Cardiac muscle cell (in vitro differentiated cells and primary cell): Measurements from ENCODE around the gene EDN1. TPM values are rescaled to one million over a fixed set of nuclear protein-coding genes. Genes with fewer than 3 reads are reported as not detected.

Experiments used
- DNase-seq, 2 donors: peaks; one replicate each; pipeline versions ENCODE4 v3.0.0 to v3.0.0-alpha.2; 2010 to 2017; ENCODE audit warnings: low read depth in 1 of 2, low spot score in 1 of 2
- H3K27ac ChIP-seq: fragments of 200-600 bp; sonication (generic); 2 replicates; pipeline ENCODE4 v1.5.1; 2016
- H3K27me3 ChIP-seq: fragments of 200-600 bp; sonication (generic); 2 replicates; pipeline ENCODE4 v1.6.0; 2016; ENCODE audit warnings: control low read depth
- H3K36me3 ChIP-seq: fragments of 200-600 bp; sonication (generic); 2 replicates; pipeline ENCODE4 v1.5.1; 2016; ENCODE audit warnings: control low read depth
- H3K4me1 ChIP-seq: fragments of 200-600 bp; sonication (generic); 2 replicates; pipeline ENCODE4 v1.8.1; 2017; ENCODE audit warnings: low read depth, mild to moderate bottlenecking, mixed run types
- H3K4me3 ChIP-seq: fragments of 200-600 bp; sonication (generic); 2 replicates; pipeline ENCODE4 v1.5.1; 2016; ENCODE audit warnings: mild to moderate bottlenecking
- H3K9me3 ChIP-seq: fragments of 200-600 bp; sonication (generic); 2 replicates; pipeline ENCODE4 v1.5.1; 2017; ENCODE audit warnings: low read depth, mild to moderate bottlenecking, control low read depth
- polyA plus RNA-seq: library from polyadenylated mRNA; unstranded; fragments of >200 nt; fragmentation: Nextera tagmentation; extraction: Ambion mirVana; gene quantifications from 2 replicates; pipeline ENCODE4 v1.2.1, GENCODE V29; 2016
- total RNA-seq: library from RNA; depleted of rRNA; stranded (reverse); fragments of >200 nt; gene quantifications from 2 replicates; pipeline ENCODE4 v1.2.3, GENCODE V29; 2016
- TF ChIP-seq, protein P1 (sequence below): IDR thresholded peaks from 2 replicates; pipeline ENCODE4 v1.5.1; 2012; ENCODE audit warnings: low read depth, mild to moderate bottlenecking, low read length

EDN1 gene
- total RNA-seq: 0.32 and 0.86 TPM in 2 replicates
- 1.2 and 2.0 TPM in 2 replicates for polyA plus RNA-seq

- no peaks in the 10 kb centered on the region for H3K36me3 ChIP-seq
- H3K4me3 ChIP-seq: peak within 1 kb of the TSS; percentile 34
- H3K9me3 ChIP-seq: no peaks in the 10 kb centered on the region
- H3K4me1 ChIP-seq: no peaks in the 10 kb centered on the region
- H3K27me3 ChIP-seq: peaks cover 16% of the 10 kb centered on the region
- DNase-seq: peak; percentile 86 to 93
- H3K27ac ChIP-seq: no peak within 1 kb of the TSS
- TF ChIP-seq, protein P1, sequence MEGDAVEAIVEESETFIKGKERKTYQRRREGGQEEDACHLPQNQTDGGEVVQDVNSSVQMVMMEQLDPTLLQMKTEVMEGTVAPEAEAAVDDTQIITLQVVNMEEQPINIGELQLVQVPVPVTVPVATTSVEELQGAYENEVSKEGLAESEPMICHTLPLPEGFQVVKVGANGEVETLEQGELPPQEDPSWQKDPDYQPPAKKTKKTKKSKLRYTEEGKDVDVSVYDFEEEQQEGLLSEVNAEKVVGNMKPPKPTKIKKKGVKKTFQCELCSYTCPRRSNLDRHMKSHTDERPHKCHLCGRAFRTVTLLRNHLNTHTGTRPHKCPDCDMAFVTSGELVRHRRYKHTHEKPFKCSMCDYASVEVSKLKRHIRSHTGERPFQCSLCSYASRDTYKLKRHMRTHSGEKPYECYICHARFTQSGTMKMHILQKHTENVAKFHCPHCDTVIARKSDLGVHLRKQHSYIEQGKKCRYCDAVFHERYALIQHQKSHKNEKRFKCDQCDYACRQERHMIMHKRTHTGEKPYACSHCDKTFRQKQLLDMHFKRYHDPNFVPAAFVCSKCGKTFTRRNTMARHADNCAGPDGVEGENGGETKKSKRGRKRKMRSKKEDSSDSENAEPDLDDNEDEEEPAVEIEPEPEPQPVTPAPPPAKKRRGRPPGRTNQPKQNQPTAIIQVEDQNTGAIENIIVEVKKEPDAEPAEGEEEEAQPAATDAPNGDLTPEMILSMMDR: peak; percentile 61
Observed at GRCh38 chr6:12289933-12290820, at the start of gene EDN1. Gene EDN1 (plus strand): TSS chr6:12290361. CDS start chr6:12290630, 269 bp downstream.

DNA sequence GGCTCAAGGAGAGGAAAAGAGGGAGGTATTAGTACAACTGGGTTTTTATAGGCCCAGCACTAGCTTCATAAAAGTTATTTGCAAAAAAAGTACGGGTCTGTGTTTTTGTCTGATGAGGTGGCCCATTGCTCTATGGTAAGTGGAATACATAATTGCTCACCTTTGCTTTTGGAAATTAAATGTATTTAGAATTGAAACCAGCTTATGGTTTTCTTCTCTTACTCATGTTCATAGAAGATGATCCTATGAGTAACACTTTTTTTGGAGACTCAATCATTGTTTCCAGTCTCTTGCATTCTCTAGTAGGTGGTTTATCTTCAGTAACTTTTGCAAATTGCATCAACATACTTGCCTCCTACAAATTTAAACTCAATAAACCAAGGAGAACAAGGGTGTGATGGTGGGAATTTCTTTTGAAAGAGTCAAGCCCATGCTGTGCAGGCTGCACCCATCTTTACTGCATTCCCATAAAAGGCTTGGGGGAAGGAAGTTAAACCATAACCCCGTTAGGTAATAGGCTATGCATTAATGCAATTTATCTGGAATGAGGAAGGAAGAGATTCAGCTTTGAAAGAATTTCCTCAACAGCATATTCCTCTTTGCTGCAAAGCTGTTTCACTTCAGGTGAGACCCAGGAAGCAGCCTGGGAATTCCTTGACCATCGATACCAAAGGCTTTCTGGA lies 48.5 kb upstream of the EDN1 start:
- no peak overlapping the region for H3K4me3 ChIP-seq
- no peak overlapping the region for H3K27ac ChIP-seq
- H3K36me3 ChIP-seq: no peaks in the 10 kb centered on the region
- no peaks in the 10 kb centered on the region for H3K4me1 ChIP-seq
- DNase-seq: no peak
- TF ChIP-seq, protein P1: no peak
- no peaks in the 10 kb centered on the region for H3K27me3 ChIP-seq
- no peaks in the 10 kb centered on the region for H3K9me3 ChIP-seq

DNA sequence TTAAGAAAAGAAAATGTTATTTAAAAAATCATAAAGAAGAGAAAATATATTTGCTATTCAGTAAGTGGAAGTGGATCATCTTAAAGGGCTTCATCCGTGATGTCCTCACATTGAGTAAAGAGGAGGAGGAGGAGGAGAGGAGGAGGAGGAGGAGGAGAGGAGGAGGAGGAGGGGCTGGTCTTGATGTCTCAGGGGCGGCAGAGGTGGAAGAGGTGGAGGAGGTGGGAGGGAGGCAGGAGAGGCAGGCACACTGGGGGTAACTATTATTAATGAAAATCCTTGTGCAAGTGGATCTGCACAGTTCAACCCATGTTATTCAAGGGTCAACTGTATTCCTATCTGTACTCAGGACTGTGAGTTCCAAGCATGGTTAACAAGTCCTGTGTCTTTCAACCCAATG lies 47.0 kb upstream of the EDN1 start:
- no peak for DNase-seq
- TF ChIP-seq, protein P1: no peak
- Histone ChIP-seq H3K27ac (no peak overlapping the region), H3K27me3 (no peaks in the 10 kb centered on the region), H3K9me3 (no peaks in the 10 kb centered on the region), H3K4me1 (no peaks in the 10 kb centered on the region), H3K36me3 (no peaks in the 10 kb centered on the region), H3K4me3 (no peak overlapping the region)

DNA sequence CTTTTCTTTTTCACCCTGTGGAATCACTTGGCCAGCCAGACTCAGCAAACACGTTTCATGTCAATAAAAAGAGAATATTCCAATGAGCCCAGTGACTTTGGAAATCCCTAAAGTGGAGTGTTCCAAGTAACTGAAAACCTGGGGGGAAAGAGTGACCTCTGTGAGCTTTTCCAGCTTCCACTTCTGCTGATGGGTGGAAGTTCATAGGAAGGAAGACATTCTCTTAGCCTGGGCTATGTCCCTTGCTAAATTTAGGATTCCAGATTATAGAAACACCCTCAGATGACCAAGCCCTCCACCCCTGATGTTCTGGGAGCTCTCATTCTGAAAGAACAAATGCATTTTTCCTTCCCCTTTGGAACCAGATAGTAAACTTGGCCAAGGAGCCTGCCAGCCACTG lies 44.8 kb upstream of the EDN1 start:
- DNase-seq: no peak
- TF ChIP-seq, protein P1: no peak

GRCh38 chr6:12245763-12246718 lies 44.1 kb upstream of the EDN1 start:
- H3K4me3 ChIP-seq: no peak overlapping the region
- TF ChIP-seq, protein P1: no peak
- no peak for DNase-seq
- H3K9me3 ChIP-seq: no peaks in the 10 kb centered on the region
- H3K4me1 ChIP-seq: no peaks in the 10 kb centered on the region
- H3K27me3 ChIP-seq: peaks cover 5% of the 10 kb centered on the region
- no peaks in the 10 kb centered on the region for H3K36me3 ChIP-seq
- H3K27ac ChIP-seq: no peak overlapping the region

More for the DNA sequence above, 44.8 kb upstream of the EDN1 start:
- no peak overlapping the region for H3K4me3 ChIP-seq
- no peaks in the 10 kb centered on the region for H3K27me3 ChIP-seq
- H3K4me1 ChIP-seq: no peaks in the 10 kb centered on the region
- H3K9me3 ChIP-seq: no peaks in the 10 kb centered on the region
- no peak overlapping the region for H3K27ac ChIP-seq
- no peaks in the 10 kb centered on the region for H3K36me3 ChIP-seq
